HEK293 (cell line): ENCODE data around the gene MZT2A.
"Not testable (repeated sequence)": the region's sequence is repeated elsewhere in the genome, so short reads cannot be mapped to it uniquely, and the experiment has no call there.

Experiments
- CTCF ChIP-seq: fragments of 450-650 bp; formaldehyde crosslinking; IDR thresholded peaks from 2 replicates; pipeline ENCODE4 v1.5.1; 2016; ENCODE audit warnings: missing biosample characterization, missing genetic modification characterization
- REPIN1 ChIP-seq: fragments of 450-650 bp; formaldehyde crosslinking; IDR thresholded peaks from 2 replicates; pipeline ENCODE4 v1.5.1; 2017; ENCODE audit warnings: missing biosample characterization, missing genetic modification characterization, low read depth
- ZBTB10 ChIP-seq: fragments of 450-650 bp; formaldehyde crosslinking; IDR thresholded peaks from 2 replicates; pipeline ENCODE4 v1.5.1; 2016; ENCODE audit warnings: missing biosample characterization, missing genetic modification characterization
- ZNF138 ChIP-seq: fragments of 450-650 bp; formaldehyde crosslinking; IDR thresholded peaks from 2 replicates; pipeline ENCODE4 v1.5.1; 2016; ENCODE audit warnings: missing biosample characterization, missing genetic modification characterization, borderline replicate concordance
- ZNF146 ChIP-seq: fragments of 450-650 bp; formaldehyde crosslinking; IDR thresholded peaks from 2 replicates; pipeline ENCODE4 v1.5.1; 2016; ENCODE audit warnings: missing biosample characterization, missing genetic modification characterization

GRCh38 chr2:131516621-131517020 is 24.4 kb upstream of the MZT2A start:
- peak; percentile 32; the same call in 1 of the 2 replicates for TF ChIP-seq CTCF (tag by site-specific recombination)
- TF ChIP-seq ZNF138, ZBTB10, ZNF146, REPIN1 (tag by site-specific recombination): not testable (repeated sequence)
